ENCODE results near the gene CFAP299. TPM values are rescaled to one million over a fixed set of nuclear protein-coding genes. Genes with fewer than 3 reads are reported as not detected.

The CFAP299 gene
- total RNA-seq, 2 donors from 2014 or later: not detected

DNA sequence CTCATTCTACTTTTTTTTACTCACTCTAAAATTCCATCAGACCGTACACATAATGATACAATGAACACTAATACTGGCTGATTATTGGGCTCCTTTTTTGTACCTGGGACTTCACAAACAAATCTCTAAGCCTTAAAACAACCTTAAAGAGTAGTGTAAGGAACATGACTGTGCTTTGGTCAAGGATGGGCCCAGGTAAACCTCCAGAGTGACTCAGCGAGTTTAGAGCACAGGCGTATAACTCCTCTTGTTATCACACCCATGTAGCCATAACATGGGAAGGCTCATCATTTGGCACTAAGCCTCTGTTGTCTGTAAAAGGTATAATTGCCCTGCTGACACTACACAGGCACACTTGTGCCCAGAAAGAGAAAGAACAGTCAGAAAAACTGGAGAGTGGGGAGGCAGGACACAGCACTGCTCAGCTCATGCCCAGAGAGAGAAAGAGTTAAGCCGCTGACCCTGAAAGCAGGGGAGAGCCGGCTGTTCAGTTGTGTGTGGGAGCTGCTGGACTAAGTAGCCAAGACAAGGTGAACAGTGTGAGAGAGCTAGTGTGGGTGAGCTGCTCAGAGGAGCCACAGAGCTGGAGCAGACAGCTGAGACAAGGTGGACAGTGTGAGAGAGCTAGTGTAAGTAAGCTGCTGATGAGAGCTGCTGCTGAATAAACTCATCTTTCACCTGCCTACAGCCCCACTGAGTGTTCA is 375.4 kb downstream of the CFAP299 start:
- Mint-ChIP-seq H3K36me3 (ENCODE audit: low read depth) (no peaks in the 10 kb centered on the region), H3K4me1 (peaks cover 8% of the 10 kb centered on the region), H3K9me3 (no peaks in the 10 kb centered on the region), H3K27me3 (ENCODE audit: insufficient read depth) (peaks cover 2% of the 10 kb centered on the region), H3K4me3 (no peak overlapping the region), H3K27ac (peak overlapping the region; percentile 41)
- Histone ChIP-seq H3K4me1 (ENCODE audit: control insufficient read depth, insufficient read depth, low read length) (peaks cover 4% of the 10 kb centered on the region), H3K27me3 (ENCODE audit: control insufficient read depth, insufficient read depth, low read length, poor library complexity, severe bottlenecking) (no peaks in the 10 kb centered on the region), H3K9ac (ENCODE audit: extremely low read depth, low read length, poor library complexity, severe bottlenecking) (no peak overlapping the region), H3K4me3 (ENCODE audit: low read length) (no peak overlapping the region), H3K36me3 (ENCODE audit: control insufficient read depth, insufficient read depth, low read length) (no peaks in the 10 kb centered on the region), H3K9me3 (ENCODE audit: control insufficient read depth, low read length) (no peaks in the 10 kb centered on the region), H3K27ac (ENCODE audit: low read depth, low read length) (no peak overlapping the region)
- peak; percentile 44 for DNase-seq
- TF ChIP-seq, protein P1, sequence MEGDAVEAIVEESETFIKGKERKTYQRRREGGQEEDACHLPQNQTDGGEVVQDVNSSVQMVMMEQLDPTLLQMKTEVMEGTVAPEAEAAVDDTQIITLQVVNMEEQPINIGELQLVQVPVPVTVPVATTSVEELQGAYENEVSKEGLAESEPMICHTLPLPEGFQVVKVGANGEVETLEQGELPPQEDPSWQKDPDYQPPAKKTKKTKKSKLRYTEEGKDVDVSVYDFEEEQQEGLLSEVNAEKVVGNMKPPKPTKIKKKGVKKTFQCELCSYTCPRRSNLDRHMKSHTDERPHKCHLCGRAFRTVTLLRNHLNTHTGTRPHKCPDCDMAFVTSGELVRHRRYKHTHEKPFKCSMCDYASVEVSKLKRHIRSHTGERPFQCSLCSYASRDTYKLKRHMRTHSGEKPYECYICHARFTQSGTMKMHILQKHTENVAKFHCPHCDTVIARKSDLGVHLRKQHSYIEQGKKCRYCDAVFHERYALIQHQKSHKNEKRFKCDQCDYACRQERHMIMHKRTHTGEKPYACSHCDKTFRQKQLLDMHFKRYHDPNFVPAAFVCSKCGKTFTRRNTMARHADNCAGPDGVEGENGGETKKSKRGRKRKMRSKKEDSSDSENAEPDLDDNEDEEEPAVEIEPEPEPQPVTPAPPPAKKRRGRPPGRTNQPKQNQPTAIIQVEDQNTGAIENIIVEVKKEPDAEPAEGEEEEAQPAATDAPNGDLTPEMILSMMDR (conservative IDR thresholded peaks at IDR 0.05): no peak
- 77% methylated on average over 5 of the region's 5 CpGs; no CpG with 5 or more reads in 1 of the 2 experiments for WGBS, 2 experiments (ENCODE audit: insufficient coverage in 1 of 2, insufficient read length in 1 of 2)

DNA sequence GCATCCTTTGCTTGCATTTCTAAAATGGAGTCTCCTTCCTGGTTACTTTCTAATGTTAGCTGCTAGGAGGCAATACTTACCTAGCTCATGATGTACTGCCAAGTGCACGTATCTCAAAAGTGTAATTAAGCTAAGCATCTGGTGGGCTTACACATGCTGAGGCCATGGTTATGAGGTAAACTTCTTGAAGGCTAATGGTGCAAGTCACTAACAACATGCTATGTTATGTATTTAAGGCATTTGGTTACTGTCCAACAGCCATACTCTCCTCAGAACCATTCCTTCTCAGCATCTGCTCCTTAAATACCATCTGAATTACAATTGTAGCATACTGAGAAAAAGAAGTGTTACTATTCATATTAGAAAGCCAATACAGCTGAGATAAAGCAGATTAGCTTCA is 376.4 kb downstream of the CFAP299 start:
- no peaks in the 10 kb centered on the region for H3K36me3 ChIP-seq (ENCODE audit: control insufficient read depth, insufficient read depth, low read length)
- Mint-ChIP-seq H3K36me3 (ENCODE audit: low read depth) (no peaks in the 10 kb centered on the region), H3K27ac (no peak overlapping the region), H3K4me1 (peaks cover 8% of the 10 kb centered on the region), H3K9me3 (no peaks in the 10 kb centered on the region), H3K4me3 (no peak overlapping the region), H3K27me3 (ENCODE audit: insufficient read depth) (peaks cover 3% of the 10 kb centered on the region)
- peaks cover 4% of the 10 kb centered on the region for H3K4me1 ChIP-seq (ENCODE audit: control insufficient read depth, insufficient read depth, low read length)
- no peak overlapping the region for H3K27ac ChIP-seq (ENCODE audit: low read depth, low read length)
- no peak overlapping the region for H3K9ac ChIP-seq (ENCODE audit: extremely low read depth, low read length, poor library complexity, severe bottlenecking)
- no peak overlapping the region for H3K4me3 ChIP-seq (ENCODE audit: low read length)
- TF ChIP-seq, protein P1 (conservative IDR thresholded peaks at IDR 0.05): no peak
- H3K9me3 ChIP-seq (ENCODE audit: control insufficient read depth, low read length): no peaks in the 10 kb centered on the region
- 97 to 100% methylated on average over 1 of the region's 1 CpG for WGBS, 2 experiments (ENCODE audit: insufficient coverage in 1 of 2, insufficient read length in 1 of 2)
- H3K27me3 ChIP-seq (ENCODE audit: control insufficient read depth, insufficient read depth, low read length, poor library complexity, severe bottlenecking): no peaks in the 10 kb centered on the region
- DNase-seq: no peak

DNA sequence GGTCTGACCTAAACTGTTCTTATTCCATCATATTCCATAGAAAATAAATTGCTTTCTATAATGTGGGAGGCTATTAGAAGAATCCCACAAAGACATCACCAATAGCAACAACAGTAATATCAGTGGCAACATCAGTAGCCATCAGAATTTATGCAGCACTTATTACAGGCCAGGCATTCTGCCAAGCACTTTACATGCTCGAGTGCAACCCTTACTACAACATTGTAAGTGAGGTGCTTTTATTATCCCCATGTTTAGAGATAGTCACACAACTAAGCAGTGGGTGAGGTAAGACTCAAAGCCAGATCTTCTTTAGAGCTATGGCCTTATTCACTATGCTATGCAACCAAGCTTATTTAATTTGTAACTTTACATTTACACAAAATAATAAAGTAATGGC is 377.9 kb downstream of the CFAP299 start:
- H3K36me3 Mint-ChIP-seq (ENCODE audit: low read depth): no peaks in the 10 kb centered on the region
- no peak for DNase-seq
- no peaks in the 10 kb centered on the region for H3K4me1 ChIP-seq (ENCODE audit: control insufficient read depth, insufficient read depth, low read length)
- no peaks in the 10 kb centered on the region for H3K27me3 ChIP-seq (ENCODE audit: control insufficient read depth, insufficient read depth, low read length, poor library complexity, severe bottlenecking)
- no peak overlapping the region for H3K27ac ChIP-seq (ENCODE audit: low read depth, low read length)
- no peaks in the 10 kb centered on the region for H3K9me3 Mint-ChIP-seq
- WGBS, 2 experiments (ENCODE audit: insufficient coverage in 1 of 2, insufficient read length in 1 of 2): 78% methylated on average over 1 of the region's 1 CpG; no CpG with 5 or more reads in 1 of the 2 experiments
- no peak overlapping the region for H3K4me3 ChIP-seq (ENCODE audit: low read length)
- TF ChIP-seq, protein P1 (conservative IDR thresholded peaks at IDR 0.05): no peak
- H3K4me3 Mint-ChIP-seq: no peak overlapping the region
- H3K9me3 ChIP-seq (ENCODE audit: control insufficient read depth, low read length): no peaks in the 10 kb centered on the region
- no peaks in the 10 kb centered on the region for H3K36me3 ChIP-seq (ENCODE audit: control insufficient read depth, insufficient read depth, low read length)
- peaks cover 4% of the 10 kb centered on the region for H3K27me3 Mint-ChIP-seq (ENCODE audit: insufficient read depth)
- no peak overlapping the region for H3K27ac Mint-ChIP-seq
- H3K4me1 Mint-ChIP-seq: peaks cover 4% of the 10 kb centered on the region
- no peak overlapping the region for H3K9ac ChIP-seq (ENCODE audit: extremely low read depth, low read length, poor library complexity, severe bottlenecking)

Data from endodermal cell (in vitro differentiated cells).